ENCODE data around the gene KANSL1L. TPM values are rescaled to one million over a fixed set of nuclear protein-coding genes. Genes with fewer than 3 reads are reported as not detected.

KANSL1L gene
- total and polyA plus RNA-seq, 10 of the 15 experiments (the other 5 are each of a cell fraction or from before 2014, with no cell fraction given), result 1.2 to 9.5 (median 3.7) TPM

DNA sequence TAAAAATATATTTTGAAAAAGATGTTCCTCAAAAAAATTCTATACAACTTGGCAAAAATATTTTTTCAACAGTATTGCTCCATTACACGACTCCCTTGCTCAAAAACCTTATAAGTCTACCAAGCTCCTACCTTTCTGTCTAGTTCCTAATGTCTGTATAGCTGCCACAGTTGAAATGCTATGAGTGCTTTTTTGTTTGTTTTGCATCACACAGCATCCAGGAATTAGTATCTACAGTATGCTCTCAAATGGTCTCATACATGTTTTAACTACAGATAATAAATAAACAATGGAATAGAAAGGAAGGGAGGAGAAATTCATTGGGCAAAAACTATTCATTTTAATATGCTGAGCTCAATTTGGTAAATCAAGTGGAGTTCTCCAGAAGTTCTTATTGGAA is 36.7 kb upstream of the KANSL1L start:
- RAD21 ChIA-PET (ENCODE audit: unreplicated experiment), result no interaction called here
- no peak overlapping the region for H3K4me3 ChIP-seq
- H4K20me1 ChIP-seq (ENCODE audit: control insufficient read depth, insufficient read depth), result no peaks in the 10 kb centered on the region
- no peak for ATAC-seq
- TF ChIP-seq, protein P1, sequence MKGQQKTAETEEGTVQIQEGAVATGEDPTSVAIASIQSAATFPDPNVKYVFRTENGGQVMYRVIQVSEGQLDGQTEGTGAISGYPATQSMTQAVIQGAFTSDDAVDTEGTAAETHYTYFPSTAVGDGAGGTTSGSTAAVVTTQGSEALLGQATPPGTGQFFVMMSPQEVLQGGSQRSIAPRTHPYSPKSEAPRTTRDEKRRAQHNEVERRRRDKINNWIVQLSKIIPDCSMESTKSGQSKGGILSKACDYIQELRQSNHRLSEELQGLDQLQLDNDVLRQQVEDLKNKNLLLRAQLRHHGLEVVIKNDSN (IDR thresholded peaks at IDR 0.05; ENCODE audit: borderline replicate concordance, extremely low read length, insufficient read depth, low read depth, low read length), result no peak
- TF ChIP-seq TBL1XR1 (IDR thresholded peaks at IDR 0.05; ENCODE audit: low read depth, low read length) (no peak), SIN3A (IDR thresholded peaks at IDR 0.05; ENCODE audit: low read depth, low read length) (no peak), NR2C2 (IDR thresholded peaks at IDR 0.05; ENCODE audit: borderline replicate concordance, control insufficient read depth, insufficient read length, low read depth) (no peak)
- TF ChIP-seq, protein P2, sequence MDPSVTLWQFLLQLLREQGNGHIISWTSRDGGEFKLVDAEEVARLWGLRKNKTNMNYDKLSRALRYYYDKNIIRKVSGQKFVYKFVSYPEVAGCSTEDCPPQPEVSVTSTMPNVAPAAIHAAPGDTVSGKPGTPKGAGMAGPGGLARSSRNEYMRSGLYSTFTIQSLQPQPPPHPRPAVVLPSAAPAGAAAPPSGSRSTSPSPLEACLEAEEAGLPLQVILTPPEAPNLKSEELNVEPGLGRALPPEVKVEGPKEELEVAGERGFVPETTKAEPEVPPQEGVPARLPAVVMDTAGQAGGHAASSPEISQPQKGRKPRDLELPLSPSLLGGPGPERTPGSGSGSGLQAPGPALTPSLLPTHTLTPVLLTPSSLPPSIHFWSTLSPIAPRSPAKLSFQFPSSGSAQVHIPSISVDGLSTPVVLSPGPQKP (IDR thresholded peaks at IDR 0.05; ENCODE audit: low read depth, low read length), result no peak
- in situ Hi-C loops (cut with MboI) (loop anchor here (25.0 kb wide), 1 partner anchor 871 kb away; no protein-coding TSS in a partner anchor), intact Hi-C loops (cut with micrococcal nuclease; ENCODE audit: unreplicated experiment) (no loop called here)
- POLR2A ChIA-PET, result no interaction called here
- H3K27ac ChIP-seq (ENCODE audit: control insufficient read depth, insufficient read depth), result no peak overlapping the region
- CTCF ChIA-PET, result no interaction called here
- no peak overlapping the region for H3K9ac ChIP-seq (ENCODE audit: control insufficient read depth, insufficient read depth, low read length)
- SMC1A ChIA-PET (ENCODE audit: uncharacterized antibody, unreplicated experiment), result interaction anchor here (1.3 kb wide), 1 partner anchor 10 kb away, joined by 5 read pairs; no protein-coding TSS in a partner anchor
- H3K79me2 ChIP-seq (ENCODE audit: control insufficient read depth, insufficient read depth, low read length), result no peaks in the 10 kb centered on the region
- H2AFZ ChIP-seq (ENCODE audit: control insufficient read depth, low read depth, low read length), result no peak overlapping the region
- WGBS (ENCODE audit: insufficient coverage, insufficient replicate concordance, low lambda C conversion rate, missing lambda C conversion rate), result 0% methylated on average over 1 of the region's 1 CpG
- no peak for FAIRE-seq
- no peaks in the 10 kb centered on the region for H3K9me3 ChIP-seq (replicated peaks; ENCODE audit: control insufficient read depth, insufficient read depth, low read length)
- no peaks in the 10 kb centered on the region for H3K4me1 ChIP-seq (ENCODE audit: control insufficient read depth, insufficient read depth, low read length)
- H3K27me3 ChIP-seq (replicated peaks in 1 of 2; ENCODE audit: control insufficient read depth in 2 of 2, insufficient read depth in 2 of 2, low read length in 1 of 2), result no peaks in the 10 kb centered on the region
- DNase-seq (ENCODE audit: low read depth, low spot score), result no peak
- no peaks in the 10 kb centered on the region for H3K36me3 ChIP-seq (ENCODE audit: control insufficient read depth in 2 of 2, insufficient read depth in 2 of 2, low read length in 1 of 2)
- no peak overlapping the region for H3K4me2 ChIP-seq (ENCODE audit: control insufficient read depth, insufficient read depth)
- BruUV-seq (replicated peaks), result no TSS peak
